NB4 (cell line): ENCODE data around the gene YWHAG.
"Not testable (repeated sequence)": the region's sequence is repeated elsewhere in the genome, so short reads cannot be mapped to it uniquely, and the experiment has no call there.

Source experiments
- DNase-seq: peaks from one replicate; pipeline ENCODE4 v3.0.0; 2010; ENCODE audit warnings: low read depth
- H3K4me3 ChIP-seq: one replicate; pipeline ENCODE4 v1.5.1; 2011; ENCODE audit warnings: mild to moderate bottlenecking, low read depth, low read length, moderate library complexity
- MYC ChIP-seq: IDR thresholded peaks from 2 replicates; pipeline ENCODE4 v1.6.1; 2011; ENCODE audit warnings: low read depth, low read length
- POLR2A ChIP-seq: IDR thresholded peaks from 2 replicates; pipeline ENCODE4 v1.6.1; 2011; ENCODE audit warnings: mild to moderate bottlenecking; ENCODE audit not compliant: insufficient read length; ENCODE audit errors: extremely low read depth
- TF ChIP-seq, protein P1 (sequence below): IDR thresholded peaks from one replicate; pipeline ENCODE4 v1.5.1; 2012; ENCODE audit warnings: low read depth, low read length
- TF ChIP-seq, protein P2 (sequence below): IDR thresholded peaks from 2 replicates; pipeline ENCODE4 v1.6.1; 2011; ENCODE audit warnings: low read depth, low read length

YWHAG gene

DNA sequence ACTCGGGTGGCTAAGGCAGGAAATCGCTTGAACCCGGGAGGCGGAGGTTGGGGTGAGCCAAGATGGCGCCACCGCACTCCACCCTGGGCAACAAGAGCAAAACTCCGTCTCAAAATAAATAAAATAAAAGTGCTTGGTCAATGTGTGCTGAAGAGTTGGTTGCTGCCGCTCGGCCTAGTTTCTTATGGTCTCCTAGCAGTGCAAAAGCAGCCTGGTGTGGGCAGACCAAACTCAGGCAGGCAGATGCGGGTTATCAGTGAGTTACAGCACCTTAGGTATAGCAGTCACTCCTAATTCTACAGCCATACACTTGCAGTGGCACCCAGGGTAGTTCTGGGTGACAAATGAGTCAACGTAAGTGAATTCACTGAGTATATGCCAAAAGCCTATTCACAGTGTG lies 33.7 kb downstream of the YWHAG start:
- DNase-seq, result no peak
- TF ChIP-seq MYC (no peak), POLR2A (no peak)
- TF ChIP-seq, protein P1, sequence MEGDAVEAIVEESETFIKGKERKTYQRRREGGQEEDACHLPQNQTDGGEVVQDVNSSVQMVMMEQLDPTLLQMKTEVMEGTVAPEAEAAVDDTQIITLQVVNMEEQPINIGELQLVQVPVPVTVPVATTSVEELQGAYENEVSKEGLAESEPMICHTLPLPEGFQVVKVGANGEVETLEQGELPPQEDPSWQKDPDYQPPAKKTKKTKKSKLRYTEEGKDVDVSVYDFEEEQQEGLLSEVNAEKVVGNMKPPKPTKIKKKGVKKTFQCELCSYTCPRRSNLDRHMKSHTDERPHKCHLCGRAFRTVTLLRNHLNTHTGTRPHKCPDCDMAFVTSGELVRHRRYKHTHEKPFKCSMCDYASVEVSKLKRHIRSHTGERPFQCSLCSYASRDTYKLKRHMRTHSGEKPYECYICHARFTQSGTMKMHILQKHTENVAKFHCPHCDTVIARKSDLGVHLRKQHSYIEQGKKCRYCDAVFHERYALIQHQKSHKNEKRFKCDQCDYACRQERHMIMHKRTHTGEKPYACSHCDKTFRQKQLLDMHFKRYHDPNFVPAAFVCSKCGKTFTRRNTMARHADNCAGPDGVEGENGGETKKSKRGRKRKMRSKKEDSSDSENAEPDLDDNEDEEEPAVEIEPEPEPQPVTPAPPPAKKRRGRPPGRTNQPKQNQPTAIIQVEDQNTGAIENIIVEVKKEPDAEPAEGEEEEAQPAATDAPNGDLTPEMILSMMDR, result no peak
- TF ChIP-seq, protein P2, sequence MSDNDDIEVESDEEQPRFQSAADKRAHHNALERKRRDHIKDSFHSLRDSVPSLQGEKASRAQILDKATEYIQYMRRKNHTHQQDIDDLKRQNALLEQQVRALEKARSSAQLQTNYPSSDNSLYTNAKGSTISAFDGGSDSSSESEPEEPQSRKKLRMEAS, result no peak
- H3K4me3 ChIP-seq, result no peak overlapping the region

DNA sequence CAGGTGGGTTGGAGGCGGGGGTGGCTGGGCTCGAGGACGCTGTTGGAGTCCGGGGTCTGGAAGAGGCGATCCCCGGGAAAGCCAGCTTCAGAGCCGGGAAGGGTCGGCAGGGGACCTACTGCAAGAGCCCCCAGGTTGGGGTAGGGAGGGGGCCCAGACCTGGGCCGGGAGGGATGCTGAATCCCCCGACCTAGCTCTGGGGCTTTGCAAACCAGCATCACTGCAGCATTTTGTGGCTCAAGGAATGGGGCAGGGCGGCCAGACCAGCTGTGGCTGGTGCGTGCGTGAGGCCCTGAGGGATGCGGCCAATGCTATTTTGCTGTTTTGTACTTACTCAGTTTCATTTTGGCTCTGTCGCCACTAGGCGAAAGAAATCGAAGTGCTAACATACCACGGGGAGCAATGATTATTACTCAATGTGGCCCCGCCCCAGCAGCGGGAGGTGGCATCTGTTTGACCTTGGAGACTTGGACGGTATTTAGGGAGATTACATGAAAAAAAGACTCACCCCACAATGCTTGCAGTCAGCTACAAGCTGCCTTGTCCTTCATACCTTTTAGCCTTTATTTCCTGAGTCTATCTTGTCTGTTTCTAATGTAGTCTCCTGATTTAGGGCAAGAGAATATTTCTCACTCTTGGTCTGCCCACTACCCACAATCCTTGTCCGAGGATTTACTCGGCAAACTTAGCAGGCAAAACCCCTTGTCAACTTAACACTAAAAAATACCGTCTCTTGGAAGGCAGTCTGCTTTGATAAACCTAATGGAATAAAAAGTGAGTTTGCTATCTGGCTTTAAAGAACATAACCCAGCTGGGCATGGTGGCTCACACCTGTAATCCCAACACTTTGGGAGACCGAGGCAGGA lies 40.1 kb downstream of the YWHAG start:
- H3K4me3 ChIP-seq, result peak overlapping the region; percentile 69
- TF ChIP-seq MYC (no peak; the same call in 1 of the 2 replicates), POLR2A (no peak)
- TF ChIP-seq, protein P1, result peak; percentile 30
- peak; percentile 95 for DNase-seq

DNA sequence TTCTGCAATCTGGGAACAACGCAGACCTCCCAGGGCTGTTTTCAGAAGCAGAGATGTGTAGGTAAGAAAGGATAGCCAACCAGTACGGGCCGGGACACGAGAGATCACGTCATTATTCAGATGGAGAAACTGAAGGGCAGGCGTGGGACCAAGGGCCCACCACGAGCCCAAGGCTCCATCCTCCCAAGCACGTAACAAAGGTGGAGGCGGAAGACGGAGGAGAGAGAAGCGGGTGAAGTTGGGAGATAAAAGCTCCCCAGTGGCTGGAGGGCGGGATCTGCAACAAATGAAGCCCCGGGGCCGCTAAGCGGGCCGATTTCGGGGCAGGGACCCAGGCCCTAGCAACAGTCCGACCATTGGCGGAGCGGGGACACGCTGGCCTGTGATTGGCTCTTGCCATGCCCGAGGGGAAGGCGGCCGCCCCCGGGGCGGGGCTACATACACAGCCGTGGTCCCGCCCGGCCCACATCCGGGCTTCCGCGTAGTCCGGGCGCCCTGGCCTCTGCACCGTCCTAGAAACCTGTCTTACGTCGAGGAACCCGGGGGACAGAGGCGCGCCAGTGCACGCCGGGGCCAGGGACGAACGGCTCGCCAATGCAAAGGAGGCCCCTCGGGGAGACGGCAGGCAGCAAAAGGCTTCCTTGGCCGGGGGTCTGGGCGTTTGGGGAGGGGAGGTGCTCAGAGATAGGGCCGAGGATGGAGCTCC lies 40.9 kb downstream of the YWHAG start:
- peak overlapping the region; percentile 69 for H3K4me3 ChIP-seq
- DNase-seq, result peak; percentile 99
- TF ChIP-seq, protein P1, result no peak
- TF ChIP-seq POLR2A, result peak; percentile 84
- TF ChIP-seq, protein P2, result peak; percentile 60; the same call in 1 of the 2 replicates
- peak; percentile 51 for TF ChIP-seq MYC

DNA sequence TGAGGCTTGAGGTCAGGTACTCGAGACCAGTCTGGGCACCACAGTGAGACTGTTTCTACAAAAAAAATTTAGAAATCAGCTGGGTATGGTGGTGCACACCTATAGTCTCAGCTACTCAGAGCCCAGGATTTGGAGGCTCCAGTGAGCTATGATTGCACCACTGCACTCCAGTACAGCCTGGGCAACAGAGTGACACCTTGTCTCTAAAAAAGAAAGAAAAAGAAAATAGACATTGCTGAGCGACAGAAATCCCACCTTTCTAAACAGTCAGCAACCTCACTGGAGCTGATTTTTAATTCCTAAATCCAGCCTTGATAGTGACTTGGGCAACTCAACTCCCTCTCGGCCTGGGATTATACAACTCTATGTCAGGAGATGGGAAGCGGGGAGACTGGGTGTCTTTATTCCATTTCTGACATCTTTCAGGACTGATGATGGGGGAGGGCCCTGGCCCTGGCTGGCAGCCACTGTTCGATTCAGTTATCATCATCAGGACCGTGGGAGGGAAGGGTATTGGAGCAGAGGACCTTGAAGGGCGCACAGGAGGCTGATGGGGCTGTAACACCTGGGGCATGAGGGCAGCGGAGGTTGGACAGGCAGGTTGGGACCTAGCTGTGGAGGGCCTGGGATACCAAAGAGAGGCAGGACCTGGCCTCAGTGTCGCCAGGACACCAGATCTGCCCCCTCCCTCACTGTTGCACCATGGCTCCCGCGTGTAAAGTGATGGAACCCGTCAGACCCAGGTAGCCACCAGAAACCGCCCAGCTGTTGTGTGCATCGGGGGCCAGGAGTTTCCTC lies 41.6 kb downstream of the YWHAG start:
- no peak for DNase-seq
- peak overlapping the region; percentile 65 for H3K4me3 ChIP-seq
- TF ChIP-seq, protein P2, result no peak
- TF ChIP-seq POLR2A, result no peak
- TF ChIP-seq, protein P1, result no peak
- TF ChIP-seq MYC, result no peak

DNA sequence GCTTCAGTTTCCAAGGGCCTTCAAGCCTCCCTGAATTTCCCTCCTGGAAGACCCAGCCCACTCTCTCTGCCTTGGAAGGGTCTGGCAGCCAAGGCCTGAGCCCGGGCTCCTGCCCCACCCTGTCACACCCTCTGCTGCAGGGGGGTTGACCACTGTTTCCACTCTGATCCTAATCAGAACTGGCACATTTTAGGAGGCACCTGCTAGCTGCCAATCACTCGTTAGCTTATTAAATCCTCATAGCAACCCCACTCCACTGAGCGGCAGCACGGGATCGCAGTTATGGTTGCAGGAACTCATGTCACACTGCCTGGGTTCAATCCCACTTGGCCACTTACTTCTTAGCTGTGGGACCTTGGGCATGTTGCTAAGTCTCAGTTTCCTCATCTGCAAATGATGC lies 43.4 kb downstream of the YWHAG start:
- no peak for DNase-seq
- TF ChIP-seq, protein P1, result no peak
- TF ChIP-seq, protein P2, result 0 out of 2 replicates have a peak, but pooled peaks have one; percentile 11
- TF ChIP-seq POLR2A (no peak), MYC (no peak)
- no peak overlapping the region for H3K4me3 ChIP-seq

DNA sequence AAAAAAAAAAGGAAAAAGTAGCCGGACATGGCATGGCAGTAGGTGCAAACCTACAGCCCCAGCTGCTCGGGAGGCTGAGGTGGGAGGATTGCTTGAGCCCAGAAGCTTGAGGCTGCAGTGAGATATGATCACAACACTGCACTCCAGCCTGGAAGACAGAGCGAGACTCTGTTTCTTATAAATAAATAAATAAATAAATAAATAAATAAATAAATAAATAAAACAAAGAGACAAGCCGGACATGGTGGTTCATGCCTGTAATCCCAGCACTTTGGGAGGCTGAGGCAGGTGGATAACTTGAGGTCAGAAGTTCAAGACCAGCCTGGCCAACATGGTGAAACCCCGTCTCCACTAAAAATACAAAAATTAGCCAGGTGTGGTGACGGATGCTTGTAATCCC lies 44.1 kb downstream of the YWHAG start:
- not testable (repeated sequence) for DNase-seq, H3K4me3 ChIP-seq
